Measurements from ENCODE around the gene ATP13A4. TPM values are rescaled to one million over a fixed set of nuclear protein-coding genes. Genes with fewer than 3 reads are reported as not detected.

The ATP13A4 gene
- total and polyA plus RNA-seq, 5 donors: 0.07 to 0.36 (median 0.25) TPM; not detected in 1

DNA sequence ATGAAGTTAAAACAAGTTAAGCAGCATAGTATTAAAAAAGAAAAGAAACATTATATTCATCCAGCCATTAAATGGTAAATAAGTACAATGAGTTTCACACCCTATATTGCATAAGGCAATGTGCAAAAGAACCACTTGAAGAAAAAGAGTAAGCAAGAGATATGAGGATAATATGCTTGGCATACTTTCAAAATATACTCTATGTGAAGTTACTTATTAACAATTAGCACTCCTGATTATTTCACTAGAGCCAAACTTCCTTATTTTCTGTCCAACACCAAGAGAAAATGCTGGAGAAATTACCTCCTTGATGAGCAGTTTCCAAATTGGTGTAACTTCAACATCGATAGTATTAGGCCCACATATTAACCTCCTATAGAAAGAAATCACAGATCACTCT lies 63.7 kb downstream of the ATP13A4 start:
- WGBS: 91% methylated on average over 1 of the region's 1 CpG
- no peaks in the 10 kb centered on the region for H3K9me3 ChIP-seq (ENCODE audit: control insufficient read depth, low read length)
- ATAC-seq: no peak
- H3K4me1 ChIP-seq (ENCODE audit: control insufficient read depth, insufficient read depth, low read length): no peaks in the 10 kb centered on the region
- DNase-seq: no peak
- no peak overlapping the region for H3K27ac ChIP-seq (ENCODE audit: low read length)
- intact Hi-C loops (cut with DNase I): no loop called here
- H3K27me3 ChIP-seq (ENCODE audit: control insufficient read depth, insufficient read depth): no peaks in the 10 kb centered on the region
- no peak overlapping the region for H3K4me3 ChIP-seq (ENCODE audit: low read length)

DNA sequence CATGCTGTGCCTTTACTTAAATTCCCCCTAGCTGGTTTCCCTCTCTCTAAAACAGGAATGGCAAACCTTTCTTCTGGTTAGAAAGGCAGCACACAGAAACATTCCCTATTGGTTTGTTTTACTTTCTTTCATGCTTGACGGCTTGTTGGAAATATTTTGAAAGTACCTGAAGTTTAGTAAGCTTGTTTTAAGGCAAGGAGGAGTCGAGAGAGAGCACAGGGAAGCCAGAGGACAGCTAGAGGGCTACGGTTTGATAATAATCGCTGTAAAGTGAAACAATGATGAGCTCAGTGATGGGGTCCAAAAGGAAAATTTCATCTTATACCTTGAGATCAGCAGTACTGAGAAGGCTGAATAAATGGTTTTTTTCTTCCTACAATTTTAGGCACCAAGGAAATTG lies 64.1 kb downstream of the ATP13A4 start:
- ATAC-seq: no peak
- Histone ChIP-seq H3K4me1 (ENCODE audit: control insufficient read depth, insufficient read depth, low read length) (no peaks in the 10 kb centered on the region), H3K27me3 (ENCODE audit: control insufficient read depth, insufficient read depth) (no peaks in the 10 kb centered on the region), H3K27ac (ENCODE audit: low read length) (no peak overlapping the region), H3K4me3 (ENCODE audit: low read length) (no peak overlapping the region), H3K9me3 (ENCODE audit: control insufficient read depth, low read length) (no peaks in the 10 kb centered on the region)
- DNase-seq: no peak
- WGBS: 85% methylated on average over 4 of the region's 4 CpGs
- intact Hi-C loops (cut with DNase I): no loop called here

GRCh38 chr3:193489949-193490348 lies 64.7 kb downstream of the ATP13A4 start:
- H3K27ac ChIP-seq (ENCODE audit: low read length): no peak overlapping the region
- WGBS: 84% methylated on average over 6 of the region's 6 CpGs
- no peak overlapping the region for H3K4me3 ChIP-seq (ENCODE audit: low read length)
- H3K9me3 ChIP-seq (ENCODE audit: control insufficient read depth, low read length): no peaks in the 10 kb centered on the region
- H3K27me3 ChIP-seq (ENCODE audit: control insufficient read depth, insufficient read depth): no peaks in the 10 kb centered on the region
- no peak for ATAC-seq
- DNase-seq: no peak
- intact Hi-C loops (cut with DNase I): no loop called here
- no peaks in the 10 kb centered on the region for H3K4me1 ChIP-seq (ENCODE audit: control insufficient read depth, insufficient read depth, low read length)

DNA sequence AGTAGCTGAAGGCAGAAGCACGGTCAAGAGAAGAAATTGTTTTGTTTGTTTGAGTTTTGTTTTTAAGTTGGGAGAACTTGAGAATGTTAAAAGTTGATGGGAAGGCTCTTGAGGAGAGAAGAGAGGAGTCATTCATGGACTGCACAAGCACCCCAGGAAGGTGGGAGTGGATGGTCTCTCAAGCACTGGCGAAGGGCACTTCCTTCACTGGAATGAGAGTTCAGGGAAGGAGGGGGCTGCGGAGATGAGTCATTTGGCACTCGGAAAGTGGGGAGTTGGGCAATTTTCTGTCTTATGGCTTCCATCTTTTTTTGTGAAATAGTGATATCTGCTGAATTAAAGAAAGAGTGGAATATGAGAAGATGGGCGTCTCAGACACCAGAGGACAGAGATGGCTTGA lies 66.0 kb downstream of the ATP13A4 start:
- Histone ChIP-seq H3K27me3 (ENCODE audit: control insufficient read depth, insufficient read depth) (no peaks in the 10 kb centered on the region), H3K4me1 (ENCODE audit: control insufficient read depth, insufficient read depth, low read length) (no peaks in the 10 kb centered on the region), H3K9me3 (ENCODE audit: control insufficient read depth, low read length) (no peaks in the 10 kb centered on the region), H3K27ac (ENCODE audit: low read length) (no peak overlapping the region), H3K4me3 (ENCODE audit: low read length) (no peak overlapping the region)
- DNase-seq: no peak
- intact Hi-C loops (cut with DNase I): no loop called here
- ATAC-seq: no peak
- WGBS: 85% methylated on average over 5 of the region's 5 CpGs

DNA sequence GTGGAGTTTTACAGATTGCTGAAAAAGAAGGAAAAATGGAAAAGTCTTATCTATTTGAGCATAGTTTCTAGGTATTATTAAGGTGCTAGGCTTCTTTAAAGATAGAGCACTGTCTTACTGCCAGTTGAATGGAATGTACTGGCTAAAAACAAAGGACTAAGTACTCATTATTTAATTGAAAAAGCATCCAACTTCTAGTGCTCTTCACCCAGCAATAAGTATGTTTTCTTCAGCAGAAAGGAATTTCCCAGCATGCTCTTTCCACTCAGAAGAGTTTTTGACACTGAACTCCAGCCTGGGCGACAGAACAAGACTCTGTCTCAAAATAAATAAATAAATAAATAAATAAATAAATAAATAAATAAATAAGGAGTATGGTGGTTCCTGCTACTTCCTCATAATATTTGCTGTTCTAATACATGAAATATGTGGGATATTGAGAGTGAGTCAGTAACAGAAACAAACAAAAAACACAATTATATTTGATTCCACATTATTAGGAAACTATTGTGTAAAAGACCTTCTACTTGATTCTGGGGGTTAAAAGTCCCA lies 70.6 kb downstream of the ATP13A4 start:
- Histone ChIP-seq H3K9me3 (ENCODE audit: control insufficient read depth, low read length) (no peaks in the 10 kb centered on the region), H3K27me3 (ENCODE audit: control insufficient read depth, insufficient read depth) (no peaks in the 10 kb centered on the region), H3K4me3 (ENCODE audit: low read length) (no peak overlapping the region), H3K27ac (ENCODE audit: low read length) (no peak overlapping the region), H3K4me1 (ENCODE audit: control insufficient read depth, insufficient read depth, low read length) (no peaks in the 10 kb centered on the region)
- WGBS: 24% methylated on average over 1 of the region's 1 CpG
- DNase-seq: no peak
- intact Hi-C loops (cut with DNase I): no loop called here
- no peak for ATAC-seq

DNA sequence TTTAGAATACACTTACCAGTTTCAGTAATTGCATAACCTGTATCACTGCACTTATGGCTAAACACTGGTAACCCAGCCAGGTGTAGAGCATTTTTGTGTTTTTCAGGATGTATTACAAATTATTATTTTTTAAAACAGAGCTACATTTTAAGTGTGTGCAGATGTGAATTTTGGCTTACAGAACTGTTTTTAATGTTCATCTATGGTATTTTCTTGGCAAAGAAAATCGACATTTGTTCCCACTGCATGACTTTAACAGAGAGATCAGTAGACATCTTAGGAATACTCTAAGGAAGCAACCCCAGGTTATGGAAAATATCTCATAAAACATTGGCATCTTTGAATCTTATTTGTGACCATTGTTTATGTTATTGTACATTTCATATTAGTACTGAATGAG lies 73.3 kb downstream of the ATP13A4 start:
- no peak overlapping the region for H3K4me3 ChIP-seq (ENCODE audit: low read length)
- no peaks in the 10 kb centered on the region for H3K9me3 ChIP-seq (ENCODE audit: control insufficient read depth, low read length)
- no peaks in the 10 kb centered on the region for H3K27me3 ChIP-seq (ENCODE audit: control insufficient read depth, insufficient read depth)
- H3K4me1 ChIP-seq (ENCODE audit: control insufficient read depth, insufficient read depth, low read length): no peaks in the 10 kb centered on the region
- no peak for DNase-seq
- no peak overlapping the region for H3K27ac ChIP-seq (ENCODE audit: low read length)
- intact Hi-C loops (cut with DNase I): no loop called here
- 23% methylated on average over 1 of the region's 1 CpG for WGBS
- ATAC-seq: no peak

- H3K27ac ChIP-seq (ENCODE audit: low read length): no peak overlapping the region
- no peaks in the 10 kb centered on the region for H3K9me3 ChIP-seq (ENCODE audit: control insufficient read depth, low read length)
- intact Hi-C loops (cut with DNase I): no loop called here
- DNase-seq (no peak), ATAC-seq (no peak)
- no peaks in the 10 kb centered on the region for H3K4me1 ChIP-seq (ENCODE audit: control insufficient read depth, insufficient read depth, low read length)
- H3K4me3 ChIP-seq (ENCODE audit: low read length): no peak overlapping the region
- H3K27me3 ChIP-seq (ENCODE audit: control insufficient read depth, insufficient read depth): no peaks in the 10 kb centered on the region
- 92% methylated on average over 4 of the region's 4 CpGs for WGBS
Observed at GRCh38 chr3:193474446-193474845, 80.2 kb downstream of the ATP13A4 start.

DNA sequence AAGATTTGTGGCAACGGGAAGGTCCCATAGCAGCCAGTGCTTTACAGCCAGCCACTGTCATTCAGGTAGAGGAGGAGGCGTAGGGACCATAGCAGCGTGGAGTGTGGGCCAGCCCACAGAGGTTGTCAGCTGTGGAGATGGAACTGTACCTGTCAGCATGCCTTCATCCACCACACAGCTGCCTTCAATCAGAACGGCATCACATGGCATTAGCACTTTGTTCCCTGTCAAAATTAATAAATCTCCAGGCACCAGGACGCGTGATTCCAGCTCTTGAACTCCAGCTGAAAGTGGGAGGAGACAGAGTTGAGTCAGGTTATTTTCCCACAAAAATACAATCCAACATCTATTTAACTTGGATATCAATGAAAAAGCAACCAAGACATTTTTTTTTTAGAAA lies 84.0 kb downstream of the ATP13A4 start:
- intact Hi-C loops (cut with DNase I): no loop called here
- no peak overlapping the region for H3K4me3 ChIP-seq (ENCODE audit: low read length)
- ATAC-seq (no peak), DNase-seq (no peak)
- 71% methylated on average over 6 of the region's 6 CpGs for WGBS
- H3K27me3 ChIP-seq (ENCODE audit: control insufficient read depth, insufficient read depth): no peaks in the 10 kb centered on the region
- H3K9me3 ChIP-seq (ENCODE audit: control insufficient read depth, low read length): no peaks in the 10 kb centered on the region
- H3K27ac ChIP-seq (ENCODE audit: low read length): no peak overlapping the region
- H3K4me1 ChIP-seq (ENCODE audit: control insufficient read depth, insufficient read depth, low read length): no peaks in the 10 kb centered on the region

- no peak for DNase-seq
- no peaks in the 10 kb centered on the region for H3K4me1 ChIP-seq (ENCODE audit: control insufficient read depth, insufficient read depth, low read length)
- intact Hi-C loops (cut with DNase I): loop anchor here in 2 of 4 donors (10.0 kb wide), 2 partner anchors 641 to 651 kb away; no protein-coding TSS in a partner anchor
- H3K27me3 ChIP-seq (ENCODE audit: control insufficient read depth, insufficient read depth): no peaks in the 10 kb centered on the region
- H3K27ac ChIP-seq (ENCODE audit: low read length): no peak overlapping the region
- WGBS: 48% methylated on average over 6 of the region's 6 CpGs
- no peak overlapping the region for H3K4me3 ChIP-seq (ENCODE audit: low read length)
- H3K9me3 ChIP-seq (ENCODE audit: control insufficient read depth, low read length): no peaks in the 10 kb centered on the region
- no peak for ATAC-seq
Observed at GRCh38 chr3:193465992-193466608, 88.6 kb downstream of the ATP13A4 start.

GRCh38 chr3:193464889-193465288 lies 89.8 kb downstream of the ATP13A4 start:
- Histone ChIP-seq H3K27me3 (ENCODE audit: control insufficient read depth, insufficient read depth) (no peaks in the 10 kb centered on the region), H3K4me3 (ENCODE audit: low read length) (no peak overlapping the region), H3K4me1 (ENCODE audit: control insufficient read depth, insufficient read depth, low read length) (no peaks in the 10 kb centered on the region), H3K9me3 (ENCODE audit: control insufficient read depth, low read length) (no peaks in the 10 kb centered on the region), H3K27ac (ENCODE audit: low read length) (no peak overlapping the region)
- WGBS: 93% methylated on average over 8 of the region's 8 CpGs
- ATAC-seq (no peak), DNase-seq (no peak)
- intact Hi-C loops (cut with DNase I): loop anchor here in 3 of 4 donors (5.0 to 10.0 kb wide), 5 partner anchors 97 to 650 kb away; no protein-coding TSS in a partner anchor

GRCh38 chr3:193457526-193457925 lies 97.2 kb downstream of the ATP13A4 start:
- ATAC-seq (no peak), DNase-seq (no peak)
- 78% methylated on average over 4 of the region's 4 CpGs for WGBS
- intact Hi-C loops (cut with DNase I): loop anchor here in 1 of 4 donors (10.0 kb wide), 1 partner anchor 643 kb away; no protein-coding TSS in a partner anchor
- H3K27ac ChIP-seq (ENCODE audit: low read length): no peak overlapping the region
- H3K4me3 ChIP-seq (ENCODE audit: low read length): no peak overlapping the region
- no peaks in the 10 kb centered on the region for H3K27me3 ChIP-seq (ENCODE audit: control insufficient read depth, insufficient read depth)
- H3K4me1 ChIP-seq (ENCODE audit: control insufficient read depth, insufficient read depth, low read length): no peaks in the 10 kb centered on the region
- no peaks in the 10 kb centered on the region for H3K9me3 ChIP-seq (ENCODE audit: control insufficient read depth, low read length)

Data from right cardiac atrium (tissue), 5 donors.